Keratinocyte (primary cell): ENCODE measurements around the gene UBXN4. TPM values are rescaled to one million over a fixed set of nuclear protein-coding genes. Genes with fewer than 3 reads are reported as not detected.

Experiments
- DNase-seq: peaks from one replicate; pipeline ENCODE4 v3.0.0-alpha.2; 2011; ENCODE audit warnings: low read depth, missing footprints, low spot score
- FAIRE-seq: peaks from 2 replicates; lab custom pipeline; 2011; peaks lifted over from hg19 to GRCh38; lab: Jason Lieb, UNC
- H2AFZ ChIP-seq: 2 replicates; pipeline ENCODE4 v1.6.0; 2012; ENCODE audit warnings: low read length, control low read depth, inconsistent platforms; ENCODE audit not compliant: control insufficient read depth
- H3K27ac ChIP-seq: 2 replicates; pipeline ENCODE4 v1.5.1; 2011; ENCODE audit warnings: low read length; ENCODE audit not compliant: control insufficient read depth, insufficient read depth
- H3K27me3 ChIP-seq: 3 replicates; pipeline ENCODE4 v1.6.0; 2011; ENCODE audit warnings: low read length; ENCODE audit not compliant: control insufficient read depth, insufficient read depth; ENCODE audit errors: extremely low read depth
- H3K36me3 ChIP-seq, 2 experiments: 2 replicates in 1 of 2; 3 replicates in 1 of 2; pipeline ENCODE4 v1.5.1; 2011; ENCODE audit warnings: low read length in 2 of 2, mild to moderate bottlenecking in 1 of 2; ENCODE audit not compliant: control insufficient read depth in 2 of 2, insufficient read depth in 2 of 2; ENCODE audit errors: extremely low read depth in 1 of 2
- H3K4me1 ChIP-seq: 3 replicates; pipeline ENCODE4 v1.5.1; 2011; ENCODE audit warnings: low read length; ENCODE audit not compliant: control insufficient read depth, insufficient read depth; ENCODE audit errors: extremely low read depth
- H3K4me2 ChIP-seq: 3 replicates; pipeline ENCODE4 v1.6.0; 2011; ENCODE audit warnings: low read depth, low read length; ENCODE audit not compliant: control insufficient read depth, insufficient read depth; ENCODE audit errors: extremely low read depth
- H3K4me3 ChIP-seq, 3 experiments: fragments of 200-600 bp in 1 of 3; sonication (generic) in 1 of 3; 2 replicates in 2 of 3; 3 replicates in 1 of 3; pipeline ENCODE4 v1.5.1; 2011 to 2016; ENCODE audit warnings: low read length in 3 of 3, mild to moderate bottlenecking in 3 of 3, control low read depth in 2 of 3, inconsistent platforms in 1 of 3, low read depth in 1 of 3, mixed read lengths in 1 of 3, mixed run types in 1 of 3, moderate library complexity in 1 of 3; ENCODE audit not compliant: control insufficient read depth in 2 of 3, insufficient read depth in 2 of 3; ENCODE audit errors: extremely low read depth in 1 of 3
- H3K79me2 ChIP-seq: 2 replicates; pipeline ENCODE4 v1.6.0; 2012; ENCODE audit warnings: low read length; ENCODE audit not compliant: control insufficient read depth, insufficient read depth
- H3K9ac ChIP-seq: 3 replicates; pipeline ENCODE4 v1.6.0; 2011; ENCODE audit warnings: low read length; ENCODE audit not compliant: control insufficient read depth, insufficient read depth; ENCODE audit errors: extremely low read depth
- H3K9me1 ChIP-seq: 3 replicates; pipeline ENCODE4 v1.6.0; 2011; ENCODE audit warnings: low read length; ENCODE audit not compliant: control insufficient read depth, insufficient read depth; ENCODE audit errors: extremely low read depth
- H3K9me3 ChIP-seq: 2 replicates; pipeline ENCODE4 v1.5.1; 2012; ENCODE audit warnings: low read depth, low read length; ENCODE audit not compliant: control insufficient read depth
- H4K20me1 ChIP-seq: 3 replicates; pipeline ENCODE4 v1.6.0; 2011; ENCODE audit warnings: low read length; ENCODE audit not compliant: control insufficient read depth, insufficient read depth; ENCODE audit errors: extremely low read depth
- EZH2 ChIP-seq: IDR thresholded peaks from one replicate; pipeline ENCODE4 v1.6.1; 2012; ENCODE audit warnings: inconsistent platforms, mild to moderate bottlenecking, low read length, moderate library complexity
- dilution Hi-C: fragments of 300-500 bp; cut with MboI; formaldehyde crosslinking; loops from one replicate; pipeline ENCODE4 v1.7.0; 2020; ENCODE audit warnings: low sequenced_read_pairs; ENCODE audit not compliant: extremely low pct_ligation_motif_present
- polyA plus RNA-seq, 5 experiments: library from polyadenylated mRNA; depleted of rRNA in 3 of 5; stranded (reverse) in 3 of 5; stranded (forward) in 1 of 5; unstranded in 1 of 5; fragments of >200 nt; gene quantifications; 1 replicate in 1 of 5; 2 replicates in 3 of 5; 3 replicates in 1 of 5; pipeline versions ENCODE4 v1.2.1 to v1.2.3, GENCODE V29; 2011 to 2012; ENCODE audit warnings: missing spikeins in 2 of 5, low read depth in 1 of 5, low replicate concordance in 1 of 5
- TF ChIP-seq, protein P1 (sequence below), 3 experiments: IDR thresholded peaks in 1 of 3; conservative IDR thresholded peaks in 1 of 3; optimal IDR thresholded peaks in 1 of 3; 2 replicates in 2 of 3; 3 replicates in 1 of 3; pipeline versions ENCODE3 to v1.5.1; 2011; ENCODE audit warnings: low read length in 3 of 3, mild to moderate bottlenecking in 3 of 3, moderate library complexity in 2 of 3, control low read depth in 1 of 3, inconsistent platforms in 1 of 3; ENCODE audit not compliant: insufficient read depth in 2 of 3; ENCODE audit errors: extremely low read depth in 1 of 3

Gene UBXN4
- polyA plus RNA-seq, 1 donor (not counting 4 experiments of a cell fraction or from before 2014, with no cell fraction given): 92.2 TPM

DNA sequence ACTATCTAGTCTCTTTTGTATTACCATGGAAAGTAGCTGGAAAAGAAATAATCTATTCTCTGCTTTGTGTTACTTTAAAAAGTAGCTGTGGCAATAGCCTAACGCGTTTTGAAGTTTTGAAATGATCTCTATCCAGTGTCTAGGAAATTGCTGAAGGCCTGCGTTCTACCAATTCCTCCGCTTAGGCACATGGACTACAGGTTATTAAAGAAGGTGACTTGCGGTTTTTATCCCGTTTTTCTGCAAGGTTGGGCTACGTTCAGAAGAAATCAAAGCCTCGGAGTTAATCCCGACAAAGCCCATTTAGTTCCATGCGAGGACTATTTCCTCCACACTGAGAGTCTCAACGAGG, 636 bp upstream of the UBXN4 start:
- FAIRE-seq (no peak), DNase-seq (no peak)
- H3K4me1 ChIP-seq: peaks cover 27% of the 10 kb centered on the region
- dilution Hi-C loops: no loop called here
- no peaks in the 10 kb centered on the region for H4K20me1 ChIP-seq
- H2AFZ ChIP-seq: peak overlapping the region; percentile 84
- no peak overlapping the region for H3K9ac ChIP-seq
- H3K9me1 ChIP-seq: peaks cover 3% of the 10 kb centered on the region
- H3K36me3 ChIP-seq: peaks cover 0 to 2% of the 10 kb centered on the region in 2 experiments
- no peak overlapping the region for H3K27ac ChIP-seq
- H3K4me2 ChIP-seq: peak overlapping the region; percentile 1
- TF ChIP-seq EZH2: no peak
- TF ChIP-seq, protein P1, sequence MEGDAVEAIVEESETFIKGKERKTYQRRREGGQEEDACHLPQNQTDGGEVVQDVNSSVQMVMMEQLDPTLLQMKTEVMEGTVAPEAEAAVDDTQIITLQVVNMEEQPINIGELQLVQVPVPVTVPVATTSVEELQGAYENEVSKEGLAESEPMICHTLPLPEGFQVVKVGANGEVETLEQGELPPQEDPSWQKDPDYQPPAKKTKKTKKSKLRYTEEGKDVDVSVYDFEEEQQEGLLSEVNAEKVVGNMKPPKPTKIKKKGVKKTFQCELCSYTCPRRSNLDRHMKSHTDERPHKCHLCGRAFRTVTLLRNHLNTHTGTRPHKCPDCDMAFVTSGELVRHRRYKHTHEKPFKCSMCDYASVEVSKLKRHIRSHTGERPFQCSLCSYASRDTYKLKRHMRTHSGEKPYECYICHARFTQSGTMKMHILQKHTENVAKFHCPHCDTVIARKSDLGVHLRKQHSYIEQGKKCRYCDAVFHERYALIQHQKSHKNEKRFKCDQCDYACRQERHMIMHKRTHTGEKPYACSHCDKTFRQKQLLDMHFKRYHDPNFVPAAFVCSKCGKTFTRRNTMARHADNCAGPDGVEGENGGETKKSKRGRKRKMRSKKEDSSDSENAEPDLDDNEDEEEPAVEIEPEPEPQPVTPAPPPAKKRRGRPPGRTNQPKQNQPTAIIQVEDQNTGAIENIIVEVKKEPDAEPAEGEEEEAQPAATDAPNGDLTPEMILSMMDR (optimal IDR thresholded peaks at IDR 0.05 in 1 of 3, IDR thresholded peaks at IDR 0.05 in 1 of 3, conservative IDR thresholded peaks at IDR 0.05 in 1 of 3; ENCODE audit: extremely low read depth in 1 of 3, insufficient read depth in 2 of 3, low read length in 3 of 3): no peak
- H3K4me3 ChIP-seq: no peak overlapping the region
- no peaks in the 10 kb centered on the region for H3K27me3 ChIP-seq
- H3K79me2 ChIP-seq: peaks cover 38% of the 10 kb centered on the region
- H3K9me3 ChIP-seq: no peaks in the 10 kb centered on the region

- Histone ChIP-seq H3K4me1 (peaks cover 28% of the 10 kb centered on the region), H4K20me1 (no peaks in the 10 kb centered on the region), H3K4me2 (peak overlapping the region; percentile 98), H3K4me3 (peak overlapping the region; percentile 89 to 98 (median 94)), H3K9me1 (peaks cover 3% of the 10 kb centered on the region), H3K9me3 (no peaks in the 10 kb centered on the region), H3K27me3 (no peaks in the 10 kb centered on the region), H2AFZ (peak overlapping the region; percentile 73), H3K36me3 (peaks cover 0 to 7% of the 10 kb centered on the region in 2 experiments), H3K27ac (peak overlapping the region; percentile 97), H3K9ac (peak overlapping the region; percentile 98), H3K79me2 (peaks cover 51% of the 10 kb centered on the region)
- FAIRE-seq (no peak), DNase-seq (no peak)
- dilution Hi-C loops: no loop called here
- TF ChIP-seq, protein P1 (optimal IDR thresholded peaks at IDR 0.05 in 1 of 3, IDR thresholded peaks at IDR 0.05 in 1 of 3, conservative IDR thresholded peaks at IDR 0.05 in 1 of 3; ENCODE audit: extremely low read depth in 1 of 3, insufficient read depth in 2 of 3, low read length in 3 of 3): no peak
- no peak for TF ChIP-seq EZH2
Observed at GRCh38 chr2:135742325-135742757, 686 bp downstream of the UBXN4 start.
